Measurements from ENCODE around the gene ROBO1.

DNA sequence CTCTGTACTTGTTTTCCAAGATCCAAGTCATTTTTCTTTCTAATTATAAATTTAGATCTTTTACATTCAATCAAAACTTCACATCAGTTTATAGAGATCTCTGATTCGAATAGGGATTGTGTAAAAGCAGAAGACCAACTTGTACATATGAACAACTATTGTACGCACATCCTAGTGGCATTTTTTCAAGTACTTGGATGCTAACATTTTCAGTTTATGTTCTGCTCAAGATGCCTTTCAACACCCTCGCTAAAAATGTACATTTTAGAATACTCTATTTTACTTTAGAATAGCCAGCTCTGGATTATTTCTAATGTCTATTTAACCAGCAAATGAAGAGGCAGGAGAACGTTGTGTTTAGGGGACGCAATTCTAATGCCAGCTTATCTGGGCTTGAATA lies 340.7 kb downstream of the ROBO1 start:
- no peak for TF ChIP-seq POLR2A (IDR thresholded peaks at IDR 0.05; ENCODE audit: control extremely low read depth in 1 of 2, low read depth in 2 of 2, low read length in 2 of 2)
- TF ChIP-seq NANOG (IDR thresholded peaks at IDR 0.05; ENCODE audit: insufficient read depth, low read depth, low read length, poor library complexity, severe bottlenecking), result no peak
- no peak for TF ChIP-seq CTCF (IDR thresholded peaks at IDR 0.05; ENCODE audit: control extremely low read depth in 1 of 3, insufficient read depth in 1 of 3, low read depth in 1 of 3, low read length in 3 of 3)
- no peak for TF ChIP-seq MAX (IDR thresholded peaks at IDR 0.05)
- no peak for TF ChIP-seq EZH2 (IDR thresholded peaks at IDR 0.05; ENCODE audit: low read depth, low read length, severe bottlenecking)
- no peak for TF ChIP-seq GABPA (IDR thresholded peaks at IDR 0.05; ENCODE audit: borderline replicate concordance, insufficient read depth, low read length)
- no peak for TF ChIP-seq E2F6 (IDR thresholded peaks at IDR 0.05)
- no peak for TF ChIP-seq RFX5 (IDR thresholded peaks at IDR 0.05; ENCODE audit: borderline replicate concordance, low read depth, low read length)
- no peak for TF ChIP-seq MAFK (IDR thresholded peaks at IDR 0.05; ENCODE audit: low read depth, low read length)
- no peak for TF ChIP-seq ATF3 (IDR thresholded peaks at IDR 0.05; ENCODE audit: insufficient read depth, low read depth, low read length)
